ENCODE results near the gene BEST1.

Gene BEST1

GRCh38 chr11:61935861-61936260, 14.3 kb upstream of the BEST1 start:
- H3K27ac ChIP-seq = no peak overlapping the region
- TF ChIP-seq CTCF (conservative IDR thresholded peaks at IDR 0.05) = no peak

- no peak overlapping the region for H3K27ac ChIP-seq
Observed at GRCh38 chr11:61940466-61940865, 9.7 kb upstream of the BEST1 start.

GRCh38 chr11:61945191-61945590, 5.0 kb upstream of the BEST1 start:
- no peak overlapping the region for H3K27ac ChIP-seq
- TF ChIP-seq CTCF (conservative IDR thresholded peaks at IDR 0.05) = no peak

More at GRCh38 chr11:61940466-61940865, 9.7 kb upstream of the BEST1 start:
- no peak for TF ChIP-seq CTCF (conservative IDR thresholded peaks at IDR 0.05)

GRCh38 chr11:61946894-61947293, 3.3 kb upstream of the BEST1 start:
- H3K27ac ChIP-seq = no peak overlapping the region
- no peak for TF ChIP-seq CTCF (conservative IDR thresholded peaks at IDR 0.05)

- TF ChIP-seq CTCF (conservative IDR thresholded peaks at IDR 0.05) = peak; percentile 94
- no peak overlapping the region for H3K27ac ChIP-seq
Observed at GRCh38 chr11:61947486-61948210, 2.5 kb upstream of the BEST1 start.

GRCh38 chr11:61948505-61948904, 1.6 kb upstream of the BEST1 start:
- no peak overlapping the region for H3K27ac ChIP-seq
- TF ChIP-seq CTCF (conservative IDR thresholded peaks at IDR 0.05) = no peak

- no peak for TF ChIP-seq CTCF (conservative IDR thresholded peaks at IDR 0.05)
- no peak overlapping the region for H3K27ac ChIP-seq
Observed at GRCh38 chr11:61949169-61950034, 749 bp upstream of the BEST1 start.

Data from VCaP (cell line).